PC-3 (cell line): Measurements from ENCODE around the gene CCDC159. TPM values are rescaled to one million over a fixed set of nuclear protein-coding genes. Genes with fewer than 3 reads are reported as not detected.
"Not testable (repeated sequence)": the region's sequence is repeated elsewhere in the genome, so short reads cannot be mapped to it uniquely, and the experiment has no call there.

Source experiments
- ATAC-seq: fragments of 200-7000 bp; cut with Tn5 transposase; 2 replicates; pipeline ENCODE4 v1.9.1; 2020; ENCODE audit warnings: mild to moderate bottlenecking, moderate library complexity
- BruUV-seq: library from RNA; stranded (reverse); fragments of 400-500 nt; replicated peaks from 2 replicates; lab custom pipeline; 2021; lab: Mats Ljungman, UMichigan
- CTCF ChIA-PET: fragments of 300-600 bp; sonication (Branson Sonifier 250); formaldehyde crosslinking; loops from one replicate; lab custom pipeline; 2022; ENCODE audit warnings: antibody characterized with exemption; lab: Charles Lee
- POLR2A ChIA-PET: fragments of 300-600 bp; sonication (Branson Sonifier 250); formaldehyde crosslinking; loops from one replicate; lab custom pipeline; 2022; ENCODE audit warnings: antibody characterized with exemption; ENCODE audit not compliant: unreplicated experiment; lab: Charles Lee
- DNase-seq: peaks from one replicate; pipeline ENCODE4 v3.0.0-alpha.2; 2015
- H2AFZ ChIP-seq: fragments of 300-600 bp; sonication (generic); 2 replicates; pipeline ENCODE4 v1.6.0; 2016; ENCODE audit warnings: antibody characterized with exemption, low read length
- H3F3A ChIP-seq: fragments of 300-600 bp; sonication (generic); one replicate; pipeline ENCODE4 v1.6.0; 2017; ENCODE audit warnings: antibody characterized with exemption, low read length, control low read depth, mild to moderate bottlenecking; ENCODE audit not compliant: unreplicated experiment
- H3K27ac ChIP-seq: fragments of 300-600 bp; sonication (generic); 2 replicates; pipeline ENCODE4 v1.5.1; 2016; ENCODE audit warnings: mild to moderate bottlenecking, low read length
- H3K27me3 ChIP-seq: fragments of 300-600 bp; sonication (generic); 2 replicates; pipeline ENCODE4 v1.6.1; 2016; ENCODE audit warnings: low read length, mixed read lengths
- H3K36me3 ChIP-seq: fragments of 300-600 bp; sonication (generic); 2 replicates; pipeline ENCODE4 v1.6.1; 2016; ENCODE audit warnings: low read depth, mixed run types, low read length, mixed read lengths
- H3K4me1 ChIP-seq: fragments of 300-600 bp; sonication (generic); 2 replicates; pipeline ENCODE4 v1.5.1; 2016; ENCODE audit warnings: low read length; ENCODE audit not compliant: insufficient read depth
- H3K4me2 ChIP-seq: fragments of 300-600 bp; sonication (generic); 2 replicates; pipeline ENCODE4 v1.6.0; 2016; ENCODE audit warnings: low read length
- H3K4me3 ChIP-seq: fragments of 300-600 bp; sonication (generic); 2 replicates; pipeline ENCODE4 v1.5.1; 2016; ENCODE audit warnings: mild to moderate bottlenecking, low read length, mixed read lengths
- H3K79me2 ChIP-seq: fragments of 300-600 bp; sonication (generic); 2 replicates; pipeline ENCODE4 v1.6.1; 2017; ENCODE audit warnings: low read length, mixed read lengths
- H3K9ac ChIP-seq: fragments of 300-600 bp; sonication (generic); 2 replicates; pipeline ENCODE4 v1.6.0; 2016; ENCODE audit warnings: mild to moderate bottlenecking, low read length
- H3K9me2 ChIP-seq: fragments of 300-600 bp; sonication (generic); replicated peaks from 2 replicates; pipeline ENCODE4 v1.6.1; 2016; ENCODE audit warnings: mixed run types, low read length, mixed read lengths
- H3K9me3 ChIP-seq: fragments of 300-600 bp; sonication (generic); 2 replicates; pipeline ENCODE4 v1.6.1; 2016; ENCODE audit warnings: low read length, mixed read lengths
- H4K20me1 ChIP-seq: fragments of 300-600 bp; sonication (generic); 2 replicates; pipeline ENCODE4 v1.6.1; 2016; ENCODE audit warnings: low read length, mixed read lengths
- CTCF ChIP-seq: fragments of 300-600 bp; sonication (generic); conservative IDR thresholded peaks from 2 replicates; pipeline ENCODE4 v1.5.1; 2017; ENCODE audit warnings: antibody characterized with exemption, low read depth, mild to moderate bottlenecking, low read length
- EZH2 ChIP-seq: fragments of 300-600 bp; sonication (generic); IDR thresholded peaks from one replicate; pipeline ENCODE4 v1.6.1; 2017; ENCODE audit warnings: antibody characterized with exemption, mild to moderate bottlenecking, low read length; ENCODE audit not compliant: unreplicated experiment
- EZH2phosphoT487 ChIP-seq: fragments of 300-600 bp; sonication (generic); IDR thresholded peaks from 2 replicates; pipeline ENCODE4 v1.6.1; 2018; ENCODE audit warnings: mild to moderate bottlenecking, antibody characterized with exemption, low read length, borderline replicate concordance
- intact Hi-C: fragments of 100-400 bp; cut with micrococcal nuclease; formaldehyde crosslinking; loops from 2 replicates; pipeline ENCODE4 v1.9.0; 2023
- total RNA-seq: library from RNA; depleted of rRNA; stranded (reverse); fragments of >200 nt; gene quantifications from 2 replicates; pipeline ENCODE4 v1.2.3, GENCODE V29; 2014

CCDC159 gene
- total RNA-seq, 1 experiment from 2014 or later, result 10.3 TPM

DNA sequence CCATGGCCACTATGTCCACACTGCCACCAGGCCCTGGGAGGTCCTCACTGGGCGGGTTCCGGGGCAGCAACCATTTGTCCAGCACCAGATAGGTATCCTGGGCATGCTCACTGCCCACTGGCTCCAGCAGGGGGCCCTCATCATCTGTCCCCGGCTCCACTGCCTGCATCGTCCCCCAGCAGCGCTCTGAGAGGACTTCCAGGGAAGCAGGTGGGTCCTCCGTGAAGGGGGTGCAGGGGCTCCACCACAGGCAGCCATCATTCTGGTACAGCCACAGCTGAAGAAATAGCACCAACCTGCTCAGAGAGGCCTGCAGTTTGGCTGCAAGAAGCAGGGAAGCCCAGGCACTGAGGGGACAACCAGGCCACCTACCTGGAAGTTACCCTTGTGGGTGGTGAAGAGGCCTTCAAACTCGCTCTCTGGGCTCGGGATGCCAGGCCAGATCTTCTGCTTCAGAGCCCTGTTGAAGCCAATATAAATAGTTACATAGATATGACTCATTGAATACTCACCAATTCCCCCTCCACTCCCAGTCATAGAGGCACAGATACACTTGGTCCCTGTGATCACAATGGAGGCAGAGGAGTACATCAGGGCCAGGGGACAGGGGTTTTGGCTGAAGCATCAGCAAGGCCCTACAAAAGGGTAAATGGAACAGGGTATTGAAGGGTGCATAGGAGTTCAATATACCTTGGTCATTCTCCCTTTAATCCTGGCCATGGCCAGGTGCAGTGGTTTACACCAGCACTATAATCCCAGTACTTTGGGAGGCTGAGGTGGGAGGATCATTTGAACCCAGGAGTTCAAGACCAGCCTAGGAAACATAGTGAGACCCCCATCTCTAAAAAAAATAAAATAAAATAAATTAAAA lies 32.2 kb downstream of the CCDC159 start:
- no TSS peak for BruUV-seq
- H2AFZ ChIP-seq, result no peak overlapping the region
- H3K4me1 ChIP-seq, result peaks cover 72% of the 10 kb centered on the region

DNA sequence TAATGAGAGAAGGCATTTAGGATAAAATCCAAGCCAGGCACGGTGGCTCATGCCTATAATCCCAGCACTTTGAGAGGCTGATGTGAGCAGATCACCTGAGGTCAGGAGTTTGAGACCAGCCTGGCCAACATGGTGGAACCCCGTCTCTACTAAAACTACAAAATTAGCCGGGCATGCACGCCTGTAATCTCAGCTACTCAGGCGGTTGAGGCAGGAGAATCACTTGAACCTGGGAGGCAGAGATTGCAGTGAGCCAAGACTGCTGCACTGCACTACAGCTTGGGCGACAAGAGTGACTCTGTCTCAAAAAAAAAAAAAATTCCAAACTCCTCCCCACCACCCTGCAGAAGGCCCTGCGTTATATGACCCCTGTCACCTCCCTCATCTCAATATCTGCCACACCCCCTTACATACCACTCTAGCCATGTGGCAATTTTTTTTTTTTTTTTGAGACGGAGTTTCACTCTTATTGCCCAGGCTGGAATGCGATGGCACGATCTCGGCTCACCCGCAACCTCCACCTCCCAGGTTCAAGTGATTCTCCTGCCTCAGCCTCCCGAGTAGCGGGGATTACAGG lies 33.0 kb downstream of the CCDC159 start:
- H4K20me1 ChIP-seq, H3K27me3 ChIP-seq, H3K36me3 ChIP-seq, BruUV-seq, H3K9me3 ChIP-seq, H3K9ac ChIP-seq, POLR2A ChIA-PET, H3K9me2 ChIP-seq, H3K4me3 ChIP-seq, H2AFZ ChIP-seq, CTCF ChIA-PET, ATAC-seq, H3K4me2 ChIP-seq: not testable (repeated sequence)
- Histone ChIP-seq H3K4me1 (peaks cover 72% of the 10 kb centered on the region), H3F3A (peaks cover 12% of the 10 kb centered on the region), H3K27ac (peak overlapping the region; percentile 73), H3K79me2 (peaks cover 32% of the 10 kb centered on the region)
- peak; percentile 25 for DNase-seq
- intact Hi-C loops, result loop anchor here (2.0 kb wide), 1 partner anchor 103 kb away; no protein-coding TSS in a partner anchor

More for the DNA sequence above, 32.2 kb downstream of the CCDC159 start:
- intact Hi-C loops, result loop anchor here (1.0 to 2.0 kb wide), 2 partner anchors 85 to 104 kb away; no protein-coding TSS in a partner anchor
- no peak for TF ChIP-seq EZH2phosphoT487
- TF ChIP-seq EZH2, result no peak
- peak; percentile 46 for TF ChIP-seq CTCF
- ChIA-PET CTCF (no interaction called here), POLR2A (no interaction called here)
- no peaks in the 10 kb centered on the region for H3K9me3 ChIP-seq
- H3K9me2 ChIP-seq, result no peaks in the 10 kb centered on the region
- H3K4me3 ChIP-seq, result peak overlapping the region; percentile 36
- no peaks in the 10 kb centered on the region for H3K27me3 ChIP-seq
- H4K20me1 ChIP-seq, result no peaks in the 10 kb centered on the region
- H3F3A ChIP-seq, result peaks cover 12% of the 10 kb centered on the region
- H3K9ac ChIP-seq, result 0 out of 2 replicates have a peak overlapping the region, but pooled peaks have one; percentile 22
- H3K36me3 ChIP-seq, result no peaks in the 10 kb centered on the region
- peak overlapping the region; percentile 76 for H3K4me2 ChIP-seq
- peaks cover 32% of the 10 kb centered on the region for H3K79me2 ChIP-seq
- ATAC-seq (peak; percentile 6), DNase-seq (peak; percentile 95)
- peak overlapping the region; percentile 73 for H3K27ac ChIP-seq

DNA sequence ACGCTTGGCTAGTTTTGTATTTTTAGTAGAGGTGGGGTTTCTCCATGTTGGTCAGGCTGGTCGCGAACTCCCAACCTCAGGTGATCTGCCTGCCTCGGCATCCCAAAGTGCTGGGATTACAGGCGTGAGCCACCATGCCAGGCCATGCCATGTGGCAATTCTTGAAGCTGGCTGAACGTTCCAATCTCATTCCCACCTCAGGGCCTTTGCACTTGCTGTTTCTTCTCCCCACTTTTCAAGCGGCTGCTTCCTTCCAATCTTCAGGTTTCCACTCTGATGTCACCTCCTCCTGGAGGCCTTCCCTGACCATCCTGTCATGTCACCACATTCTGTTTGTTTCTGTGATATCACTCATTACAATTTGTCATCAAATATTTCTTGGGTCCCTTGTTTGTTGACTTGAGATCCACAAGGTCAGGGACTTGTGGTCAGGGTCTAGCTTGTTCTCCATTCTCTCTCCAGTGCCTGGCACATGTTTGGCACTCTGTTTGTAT lies 33.6 kb downstream of the CCDC159 start:
- TF ChIP-seq CTCF, result no peak
- TF ChIP-seq EZH2, result no peak
- no peak for TF ChIP-seq EZH2phosphoT487
- ChIA-PET POLR2A (no interaction called here), CTCF (no interaction called here)
- Histone ChIP-seq H3K4me1 (peaks cover 72% of the 10 kb centered on the region), H3K9me2 (no peaks in the 10 kb centered on the region), H3K27ac (peak overlapping the region; percentile 89), H2AFZ (no peak overlapping the region), H3K36me3 (no peaks in the 10 kb centered on the region), H3K27me3 (no peaks in the 10 kb centered on the region), H3K9me3 (no peaks in the 10 kb centered on the region), H3F3A (peaks cover 12% of the 10 kb centered on the region), H3K79me2 (peaks cover 32% of the 10 kb centered on the region), H3K4me3 (peak overlapping the region; percentile 81), H4K20me1 (no peaks in the 10 kb centered on the region), H3K4me2 (peak overlapping the region; percentile 89), H3K9ac (peak overlapping the region; percentile 80; the same call in 1 of the 2 replicates)
- no TSS peak for BruUV-seq
- intact Hi-C loops, result loop anchor here (2.0 kb wide), 1 partner anchor 103 kb away; no protein-coding TSS in a partner anchor
- DNase-seq (peak; percentile 46), ATAC-seq (no peak)
